Suprapubic skin (tissue), 4 donors: ENCODE results near the gene AAGAB. TPM values are rescaled to one million over a fixed set of nuclear protein-coding genes. Genes with fewer than 3 reads are reported as not detected.
A peak's percentile ranks its signal among the peaks of the same experiment; 100 is the strongest.

Experiments used
- DNase-seq, 2 donors: peaks; one replicate each; pipeline ENCODE4 v3.0.0-alpha.2; 2019; ENCODE audit warnings: low spot score in 2 of 2
- H3K27ac ChIP-seq: fragments of 200-600 bp; sonication (generic); one replicate; pipeline ENCODE4 v1.5.1; 2019
- H3K27me3 ChIP-seq: fragments of 200-600 bp; sonication (generic); one replicate; pipeline ENCODE4 v1.5.1; 2019
- H3K36me3 ChIP-seq: fragments of 200-600 bp; sonication (generic); one replicate; pipeline ENCODE4 v1.5.1; 2019
- H3K4me1 ChIP-seq: fragments of 200-600 bp; sonication (generic); one replicate; pipeline ENCODE4 v1.5.1; 2019
- H3K4me3 ChIP-seq: fragments of 200-600 bp; sonication (generic); one replicate; pipeline ENCODE4 v1.5.1; 2019; ENCODE audit warnings: mild to moderate bottlenecking
- H3K9me3 ChIP-seq: fragments of 200-600 bp; sonication (generic); one replicate; pipeline ENCODE4 v1.5.1; 2019
- CTCF ChIP-seq, 2 donors: fragments of 200-600 bp in 1 of 2; fragments of 450-650 bp in 1 of 2; sonication (generic) in 1 of 2; IDR thresholded peaks; one replicate each; pipeline ENCODE4 v1.5.1; 2016 to 2019; ENCODE audit warnings: antibody characterized with exemption in 2 of 2, mild to moderate bottlenecking in 1 of 2, moderate library complexity in 1 of 2
- EP300 ChIP-seq: sonication (generic); formaldehyde crosslinking; IDR thresholded peaks from one replicate; pipeline ENCODE4 v1.6.1; 2017; ENCODE audit warnings: antibody characterized with exemption
- POLR2A ChIP-seq, 2 donors: fragments of 450-650 bp; IDR thresholded peaks; one replicate each; pipeline ENCODE4 v1.6.1; 2017; ENCODE audit warnings: antibody characterized with exemption in 2 of 2, mild to moderate bottlenecking in 2 of 2, moderate library complexity in 2 of 2
- POLR2AphosphoS5 ChIP-seq, 3 donors: sonication (generic); formaldehyde crosslinking; IDR thresholded peaks; one replicate each; pipeline ENCODE4 v1.6.1; 2017; ENCODE audit warnings: antibody characterized with exemption in 3 of 3
- WGBS: methylation state at CpG from one replicate; pipeline ENCODE4 v1.1.5; 2018; 5-methylcytosine and 5-hydroxymethylcytosine counted together
- total RNA-seq, 4 donors: library from RNA; depleted of rRNA; stranded (reverse); fragments of >200 nt; gene quantifications; one replicate each; pipeline ENCODE4 v1.1.0, GENCODE V29; 2016

AAGAB gene
- total RNA-seq, 4 donors from 2014 or later: 18.6 to 28.0 (median 26.0) TPM

GRCh38 chr15:67171471-67171870, 83.0 kb downstream of the AAGAB start:
- DNase-seq: peak in 1 of 2 donors; percentile 14
- Histone ChIP-seq H3K27me3 (no peaks in the 10 kb centered on the region), H3K36me3 (peaks cover 34% of the 10 kb centered on the region), H3K9me3 (no peaks in the 10 kb centered on the region), H3K4me1 (peaks cover 47% of the 10 kb centered on the region), H3K4me3 (no peak overlapping the region), H3K27ac (no peak overlapping the region)
- 74% methylated on average over 4 of the region's 4 CpGs for WGBS
- TF ChIP-seq POLR2AphosphoS5 (IDR thresholded peaks at IDR 0.05) (no peak), EP300 (no peak), POLR2A (IDR thresholded peaks at IDR 0.05) (no peak), CTCF (IDR thresholded peaks at IDR 0.05) (no peak)

GRCh38 chr15:67170143-67170925, 84.1 kb downstream of the AAGAB start:
- Histone ChIP-seq H3K4me3 (no peak overlapping the region), H3K36me3 (peaks cover 36% of the 10 kb centered on the region), H3K4me1 (peaks cover 47% of the 10 kb centered on the region), H3K9me3 (no peaks in the 10 kb centered on the region), H3K27me3 (no peaks in the 10 kb centered on the region), H3K27ac (no peak overlapping the region)
- DNase-seq: peak in 1 of 2 donors; percentile 46
- 91% methylated on average over 11 of the region's 12 CpGs for whole genome bisulfite sequencing
- TF ChIP-seq POLR2A (IDR thresholded peaks at IDR 0.05): no peak
- no peak for TF ChIP-seq CTCF (IDR thresholded peaks at IDR 0.05)
- TF ChIP-seq POLR2AphosphoS5 (IDR thresholded peaks at IDR 0.05): no peak
- TF ChIP-seq EP300: no peak

GRCh38 chr15:67168694-67169093, 85.8 kb downstream of the AAGAB start:
- Histone ChIP-seq H3K27ac (no peak overlapping the region), H3K4me3 (no peak overlapping the region), H3K4me1 (peaks cover 46% of the 10 kb centered on the region), H3K27me3 (no peaks in the 10 kb centered on the region), H3K9me3 (no peaks in the 10 kb centered on the region), H3K36me3 (peaks cover 39% of the 10 kb centered on the region)
- DNase-seq: no peak
- TF ChIP-seq POLR2AphosphoS5 (IDR thresholded peaks at IDR 0.05) (no peak), CTCF (IDR thresholded peaks at IDR 0.05) (no peak), POLR2A (IDR thresholded peaks at IDR 0.05) (no peak), EP300 (no peak)
- 90% methylated on average over 6 of the region's 6 CpGs for WGBS

- no peak for TF ChIP-seq CTCF (IDR thresholded peaks at IDR 0.05)
- no peak for TF ChIP-seq POLR2A (IDR thresholded peaks at IDR 0.05)
- TF ChIP-seq EP300: no peak
- TF ChIP-seq POLR2AphosphoS5 (IDR thresholded peaks at IDR 0.05): no peak
- WGBS: 90% methylated on average over 4 of the region's 4 CpGs
- DNase-seq: peak in 1 of 2 donors; percentile 32
- Histone ChIP-seq H3K36me3 (peaks cover 33% of the 10 kb centered on the region), H3K27ac (peak overlapping the region; percentile 20), H3K9me3 (no peaks in the 10 kb centered on the region), H3K4me1 (peaks cover 46% of the 10 kb centered on the region), H3K27me3 (no peaks in the 10 kb centered on the region), H3K4me3 (no peak overlapping the region)
Observed at GRCh38 chr15:67167091-67167490, 87.4 kb downstream of the AAGAB start.

GRCh38 chr15:67166280-67167009, 88.0 kb downstream of the AAGAB start:
- Histone ChIP-seq H3K4me3 (no peak overlapping the region), H3K27ac (peak overlapping the region; percentile 13), H3K36me3 (peaks cover 31% of the 10 kb centered on the region), H3K27me3 (no peaks in the 10 kb centered on the region), H3K4me1 (peaks cover 51% of the 10 kb centered on the region), H3K9me3 (no peaks in the 10 kb centered on the region)
- no peak for TF ChIP-seq EP300
- TF ChIP-seq CTCF (IDR thresholded peaks at IDR 0.05): no peak
- no peak for TF ChIP-seq POLR2A (IDR thresholded peaks at IDR 0.05)
- TF ChIP-seq POLR2AphosphoS5 (IDR thresholded peaks at IDR 0.05): no peak
- peak in 1 of 2 donors; percentile 13 for DNase-seq
- WGBS: 63% methylated on average over 13 of the region's 13 CpGs
